ENCODE measurements around the gene RAI2.
"Not testable (repeated sequence)": the region's sequence is repeated elsewhere in the genome, so short reads cannot be mapped to it uniquely, and the experiment has no call there.

The RAI2 gene

GRCh38 chrX:17786554-17787347, 74.3 kb downstream of the RAI2 start:
- DNase-seq (ENCODE audit: low spot score): not testable (repeated sequence)

GRCh38 chrX:17779434-17779833, 81.7 kb downstream of the RAI2 start:
- DNase-seq (ENCODE audit: low spot score): no peak

- no peak for DNase-seq (ENCODE audit: low spot score)
Measured at GRCh38 chrX:17778997-17779396, 82.1 kb downstream of the RAI2 start.

GRCh38 chrX:17774053-17774452, 87.0 kb downstream of the RAI2 start:
- DNase-seq (ENCODE audit: low spot score): no peak

- DNase-seq (ENCODE audit: low spot score): no peak
Measured at GRCh38 chrX:17773221-17773876, 87.7 kb downstream of the RAI2 start.

- DNase-seq (ENCODE audit: low spot score): no peak
Measured at GRCh38 chrX:17769701-17770269, 91.3 kb downstream of the RAI2 start.

- no peak for DNase-seq (ENCODE audit: low spot score)
Measured at GRCh38 chrX:17768997-17769396, 92.1 kb downstream of the RAI2 start.

- DNase-seq (ENCODE audit: low spot score): no peak
Measured at GRCh38 chrX:17767734-17768133, 93.4 kb downstream of the RAI2 start.

- DNase-seq (ENCODE audit: low spot score): no peak
Measured at GRCh38 chrX:17759990-17760389, 101.1 kb downstream of the RAI2 start.

GRCh38 chrX:17758382-17758781, 102.7 kb downstream of the RAI2 start:
- DNase-seq (ENCODE audit: low spot score): no peak

- DNase-seq (ENCODE audit: low spot score): no peak
Measured at GRCh38 chrX:17750436-17750835, 110.7 kb downstream of the RAI2 start.

All from left forelimb (tissue), 1 donor.